Fibroblast of lung (primary cell): Measurements from ENCODE around the gene GNPTAB. TPM values are rescaled to one million over a fixed set of nuclear protein-coding genes. Genes with fewer than 3 reads are reported as not detected.

Experiments
- DNase-seq, 2 donors: peaks; one replicate each; pipeline versions ENCODE4 v3.0.0 to v3.0.0-alpha.2; 2010; ENCODE audit warnings: low read depth in 2 of 2
- H2AFZ ChIP-seq: 2 replicates; pipeline ENCODE4 v1.5.1; 2012; ENCODE audit warnings: low read length, control low read depth, inconsistent platforms
- H3K27ac ChIP-seq: 2 replicates; pipeline ENCODE4 v1.5.1; 2011; ENCODE audit warnings: low read length, control low read depth; ENCODE audit not compliant: insufficient read depth
- H3K27me3 ChIP-seq: 2 replicates; pipeline ENCODE4 v1.5.1; 2011; ENCODE audit warnings: mild to moderate bottlenecking, low read length; ENCODE audit not compliant: control insufficient read depth, insufficient read depth
- H3K36me3 ChIP-seq: 2 replicates; pipeline ENCODE4 v1.5.1; 2011; ENCODE audit warnings: low read length; ENCODE audit not compliant: control insufficient read depth, insufficient read depth
- H3K4me1 ChIP-seq: 2 replicates; pipeline ENCODE4 v1.5.1; 2011; ENCODE audit warnings: low read length; ENCODE audit not compliant: control insufficient read depth, insufficient read depth; ENCODE audit errors: extremely low read depth
- H3K4me2 ChIP-seq: 2 replicates; pipeline ENCODE4 v1.5.1; 2011; ENCODE audit warnings: low read length, control low read depth; ENCODE audit not compliant: insufficient read depth; ENCODE audit errors: extremely low read depth
- H3K4me3 ChIP-seq, 4 experiments: fragments of 200-600 bp in 1 of 4; sonication (generic) in 1 of 4; replicated peaks in 1 of 4; 2 replicates each; pipeline ENCODE4 v1.5.1; 2011 to 2016; ENCODE audit warnings: low read length in 4 of 4, low read depth in 3 of 4, mild to moderate bottlenecking in 3 of 4, control low read depth in 2 of 4, inconsistent platforms in 1 of 4, mixed read lengths in 1 of 4; ENCODE audit not compliant: insufficient read depth in 1 of 4; ENCODE audit errors: control extremely low read depth in 1 of 4
- H3K79me2 ChIP-seq: 2 replicates; pipeline ENCODE4 v1.5.1; 2012; ENCODE audit warnings: mild to moderate bottlenecking, low read length, inconsistent platforms; ENCODE audit not compliant: control insufficient read depth, insufficient read depth
- H3K9ac ChIP-seq: 2 replicates; pipeline ENCODE4 v1.5.1; 2011; ENCODE audit warnings: mild to moderate bottlenecking, low read length, control low read depth; ENCODE audit not compliant: insufficient read depth
- H3K9me3 ChIP-seq: 2 replicates; pipeline ENCODE4 v1.5.1; 2012; ENCODE audit warnings: low read depth, low read length; ENCODE audit not compliant: control insufficient read depth, insufficient read depth
- H4K20me1 ChIP-seq: 2 replicates; pipeline ENCODE4 v1.5.1; 2011; ENCODE audit warnings: low read length; ENCODE audit not compliant: control insufficient read depth, insufficient read depth; ENCODE audit errors: extremely low read depth
- EZH2 ChIP-seq: IDR thresholded peaks from 2 replicates; pipeline ENCODE4 v1.5.1; 2012; ENCODE audit warnings: low read length, control low read depth, mild to moderate bottlenecking; ENCODE audit errors: missing control alignments
- polyA plus RNA-seq, 2 donors: library from polyadenylated mRNA; depleted of rRNA in 1 of 2; stranded (reverse) in 1 of 2; unstranded in 1 of 2; fragments of >200 nt; gene quantifications; 2 replicates each; pipeline ENCODE4 v1.2.1, GENCODE V29; 2011 to 2012; ENCODE audit warnings: missing spikeins in 1 of 2
- total RNA-seq: library from RNA; depleted of rRNA; stranded (reverse); fragments of >200 nt; gene quantifications from 2 replicates; pipeline ENCODE4 v1.2.1, GENCODE V29; 2014
- TF ChIP-seq, protein P1 (sequence below), 2 donors: IDR thresholded peaks in 1 of 2; conservative IDR thresholded peaks in 1 of 2; 1 replicate in 1 of 2; 2 replicates in 1 of 2; pipeline ENCODE4 v1.5.1; 2011 to 2012; ENCODE audit warnings: low read length in 2 of 2, control low read depth in 1 of 2, inconsistent platforms in 1 of 2, low read depth in 1 of 2, mild to moderate bottlenecking in 1 of 2

The GNPTAB gene
- total and polyA plus RNA-seq, 2 donors (not counting 1 experiment from before 2014, with no cell fraction given), result 49.7 to 58.4 TPM

DNA sequence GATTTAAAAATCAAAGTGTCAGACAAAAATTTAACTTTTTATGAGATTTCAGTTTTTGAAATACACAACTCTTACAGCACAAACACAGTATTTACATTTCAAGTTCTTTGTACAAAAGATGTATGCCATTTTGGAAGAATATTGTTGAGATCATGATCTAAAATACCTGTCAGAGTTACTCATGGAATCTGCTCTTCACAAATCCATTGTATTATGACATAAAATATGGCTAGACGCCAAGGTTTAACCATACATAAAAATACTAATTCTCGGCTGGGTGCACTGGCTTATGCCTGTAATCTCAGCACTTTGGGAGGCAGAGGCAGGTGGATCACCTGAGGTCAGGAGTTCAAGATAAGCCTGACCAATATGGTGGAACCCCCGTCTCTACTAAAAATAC is 85.3 kb downstream of the GNPTAB start:
- TF ChIP-seq, protein P1, sequence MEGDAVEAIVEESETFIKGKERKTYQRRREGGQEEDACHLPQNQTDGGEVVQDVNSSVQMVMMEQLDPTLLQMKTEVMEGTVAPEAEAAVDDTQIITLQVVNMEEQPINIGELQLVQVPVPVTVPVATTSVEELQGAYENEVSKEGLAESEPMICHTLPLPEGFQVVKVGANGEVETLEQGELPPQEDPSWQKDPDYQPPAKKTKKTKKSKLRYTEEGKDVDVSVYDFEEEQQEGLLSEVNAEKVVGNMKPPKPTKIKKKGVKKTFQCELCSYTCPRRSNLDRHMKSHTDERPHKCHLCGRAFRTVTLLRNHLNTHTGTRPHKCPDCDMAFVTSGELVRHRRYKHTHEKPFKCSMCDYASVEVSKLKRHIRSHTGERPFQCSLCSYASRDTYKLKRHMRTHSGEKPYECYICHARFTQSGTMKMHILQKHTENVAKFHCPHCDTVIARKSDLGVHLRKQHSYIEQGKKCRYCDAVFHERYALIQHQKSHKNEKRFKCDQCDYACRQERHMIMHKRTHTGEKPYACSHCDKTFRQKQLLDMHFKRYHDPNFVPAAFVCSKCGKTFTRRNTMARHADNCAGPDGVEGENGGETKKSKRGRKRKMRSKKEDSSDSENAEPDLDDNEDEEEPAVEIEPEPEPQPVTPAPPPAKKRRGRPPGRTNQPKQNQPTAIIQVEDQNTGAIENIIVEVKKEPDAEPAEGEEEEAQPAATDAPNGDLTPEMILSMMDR (conservative IDR thresholded peaks at IDR 0.05 in 1 of 2, IDR thresholded peaks at IDR 0.05 in 1 of 2; ENCODE audit: low read depth in 1 of 2, low read length in 2 of 2), result no peak
- no peak for TF ChIP-seq EZH2
- Histone ChIP-seq H3K4me2 (no peak overlapping the region), H3K79me2 (no peaks in the 10 kb centered on the region), H3K9ac (no peak overlapping the region), H3K27me3 (no peaks in the 10 kb centered on the region), H3K36me3 (no peaks in the 10 kb centered on the region), H3K9me3 (no peaks in the 10 kb centered on the region), H4K20me1 (no peaks in the 10 kb centered on the region), H3K4me3 (no peak overlapping the region), H3K4me1 (no peaks in the 10 kb centered on the region), H3K27ac (no peak overlapping the region), H2AFZ (no peak overlapping the region)
- DNase-seq, result no peak

DNA sequence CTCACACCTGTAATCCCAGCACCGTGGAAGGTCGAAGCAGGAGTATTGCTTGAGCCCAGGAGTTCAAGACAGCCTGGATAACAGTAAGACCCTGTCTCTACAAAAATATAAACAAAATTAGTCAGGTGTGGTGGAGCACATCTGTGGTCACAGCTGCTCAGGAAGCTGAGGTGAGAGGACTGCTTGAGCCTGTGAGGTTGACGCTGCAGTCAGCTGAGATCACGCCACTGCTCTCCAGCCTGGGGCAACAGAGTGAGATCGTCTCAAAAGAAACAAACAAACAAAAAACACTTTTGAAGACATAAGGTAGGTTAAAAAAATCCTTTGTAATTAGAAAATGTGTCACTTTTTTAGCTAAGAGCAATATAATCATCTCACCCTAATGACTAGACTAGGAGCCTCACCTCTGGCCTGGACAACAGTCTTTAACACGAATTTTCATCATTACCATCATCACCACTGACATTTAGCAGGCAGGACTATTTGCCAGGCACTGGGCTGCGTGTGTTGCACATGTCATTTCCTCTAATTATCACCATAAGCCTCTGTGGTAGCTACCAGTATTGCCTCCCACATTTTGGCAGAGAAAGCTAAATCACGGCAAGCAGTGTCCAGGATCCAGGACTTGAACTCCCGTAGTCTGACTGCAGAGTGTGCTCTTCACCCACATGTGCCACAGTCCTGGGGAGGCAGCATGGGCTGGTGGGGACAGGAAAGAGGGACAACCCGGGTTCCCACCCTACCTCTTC is 86.9 kb downstream of the GNPTAB start:
- no peaks in the 10 kb centered on the region for H3K4me1 ChIP-seq
- H3K9me3 ChIP-seq, result no peaks in the 10 kb centered on the region
- H2AFZ ChIP-seq, result no peak overlapping the region
- no peak overlapping the region for H3K27ac ChIP-seq
- no peaks in the 10 kb centered on the region for H3K79me2 ChIP-seq
- no peaks in the 10 kb centered on the region for H3K27me3 ChIP-seq
- H3K4me2 ChIP-seq, result no peak overlapping the region
- H3K4me3 ChIP-seq, result no peak overlapping the region
- no peaks in the 10 kb centered on the region for H4K20me1 ChIP-seq
- peaks cover 3% of the 10 kb centered on the region for H3K36me3 ChIP-seq
- DNase-seq, result no peak
- no peak overlapping the region for H3K9ac ChIP-seq
- TF ChIP-seq EZH2, result no peak
- TF ChIP-seq, protein P1 (conservative IDR thresholded peaks at IDR 0.05 in 1 of 2, IDR thresholded peaks at IDR 0.05 in 1 of 2; ENCODE audit: low read depth in 1 of 2, low read length in 2 of 2), result no peak

DNA sequence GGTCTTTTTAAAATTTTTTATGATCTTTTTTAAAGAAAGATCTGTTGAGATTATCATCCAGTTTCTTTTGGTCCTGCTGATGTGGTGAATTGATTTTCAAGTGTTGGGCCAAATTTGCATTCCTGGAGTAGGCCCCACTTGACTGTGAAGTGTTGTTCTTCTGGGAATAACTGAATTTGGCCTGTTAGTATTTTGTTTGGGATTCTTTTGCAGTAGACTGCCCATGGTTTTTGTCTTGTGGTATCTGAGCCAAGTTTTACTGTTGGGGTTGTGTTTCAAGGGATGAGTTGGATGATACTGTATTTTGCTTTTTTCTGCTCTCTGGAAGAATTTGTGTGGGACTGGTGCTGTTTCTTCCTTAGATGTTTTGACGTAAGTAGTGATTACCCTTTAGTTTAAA is 87.5 kb downstream of the GNPTAB start:
- no peak overlapping the region for H3K4me3 ChIP-seq
- DNase-seq, result no peak
- H3K27me3 ChIP-seq, result no peaks in the 10 kb centered on the region
- no peak overlapping the region for H3K4me2 ChIP-seq
- H4K20me1 ChIP-seq, result no peaks in the 10 kb centered on the region
- peaks cover 3% of the 10 kb centered on the region for H3K36me3 ChIP-seq
- no peak overlapping the region for H3K27ac ChIP-seq
- H3K9ac ChIP-seq, result no peak overlapping the region
- H3K79me2 ChIP-seq, result no peaks in the 10 kb centered on the region
- H3K4me1 ChIP-seq, result no peaks in the 10 kb centered on the region
- no peaks in the 10 kb centered on the region for H3K9me3 ChIP-seq
- no peak for TF ChIP-seq EZH2
- TF ChIP-seq, protein P1 (conservative IDR thresholded peaks at IDR 0.05 in 1 of 2, IDR thresholded peaks at IDR 0.05 in 1 of 2; ENCODE audit: low read depth in 1 of 2, low read length in 2 of 2), result no peak
- H2AFZ ChIP-seq, result no peak overlapping the region
